Gastrocnemius medialis (tissue), 4 donors: Measurements from ENCODE around the gene SDCCAG8. TPM values are rescaled to one million over a fixed set of nuclear protein-coding genes. Genes with fewer than 3 reads are reported as not detected.

Source experiments
- ATAC-seq, 2 donors: fragments of 150-250 bp; one replicate each; pipeline ENCODE4 v1.9.1; 2016
- DNase-seq, 2 donors: peaks; one replicate each; pipeline ENCODE4 v3.0.0-alpha.2; 2019
- H3K27ac ChIP-seq, 4 donors: fragments of 200-600 bp; sonication (generic); 1 replicate in 1 of 4; 2 replicates in 3 of 4; pipeline ENCODE4 v1.5.1; 2016 to 2018; ENCODE audit warnings: mild to moderate bottlenecking in 2 of 4, moderate library complexity in 1 of 4
- H3K27me3 ChIP-seq, 3 donors: fragments of 200-600 bp; sonication (generic) in 2 of 3; 1 replicate in 1 of 3; 2 replicates in 2 of 3; pipeline versions ENCODE4 v1.5.1 to v1.6.0; 2016 to 2019; ENCODE audit warnings: mild to moderate bottlenecking in 1 of 3, moderate library complexity in 1 of 3
- H3K36me3 ChIP-seq, 2 donors: fragments of 200-600 bp; sonication (generic) in 1 of 2; one replicate each; pipeline ENCODE4 v1.5.1; 2017 to 2018
- H3K4me1 ChIP-seq, 2 donors: fragments of 200-600 bp; sonication (generic) in 1 of 2; one replicate each; pipeline ENCODE4 v1.5.1; 2016 to 2017; ENCODE audit warnings: mild to moderate bottlenecking in 2 of 2
- H3K4me3 ChIP-seq, 4 donors: fragments of 200-600 bp; sonication (generic) in 3 of 4; 1 replicate in 1 of 4; 2 replicates in 3 of 4; pipeline ENCODE4 v1.5.1; 2016 to 2019; ENCODE audit warnings: mild to moderate bottlenecking in 2 of 4
- H3K9me3 ChIP-seq, 3 donors: fragments of 200-600 bp; sonication (generic) in 2 of 3; 1 replicate in 1 of 3; 2 replicates in 2 of 3; pipeline ENCODE4 v1.5.1; 2016 to 2019
- CTCF ChIP-seq, 5 experiments: fragments of 450-650 bp in 3 of 5; fragments of 200-600 bp in 2 of 5; sonication (generic) in 2 of 5; IDR thresholded peaks in 4 of 5; conservative IDR thresholded peaks in 1 of 5; 1 replicate in 4 of 5; 2 replicates in 1 of 5; pipeline ENCODE4 v1.5.1; 2016 to 2019; ENCODE audit warnings: antibody characterized with exemption in 5 of 5, mild to moderate bottlenecking in 3 of 5, moderate library complexity in 3 of 5
- POLR2A ChIP-seq, 2 donors: fragments of 450-650 bp; IDR thresholded peaks; one replicate each; pipeline ENCODE4 v1.6.1; 2017; ENCODE audit warnings: antibody characterized with exemption in 2 of 2, mild to moderate bottlenecking in 2 of 2, moderate library complexity in 2 of 2
- in situ Hi-C, 4 donors: fragments of 200-750 bp; cut with MboI; loops; one replicate each; pipeline versions ENCODE4 v1.15.0 to v1.8.0; 2017; ENCODE audit warnings: low sequenced_read_pairs in 4 of 4
- intact Hi-C: fragments of 100-400 bp; cut with DNase I; formaldehyde crosslinking; loops from one replicate; pipeline ENCODE4 v1.15.1; 2023; ENCODE audit warnings: low total_unique reads
- total RNA-seq, 4 donors: library from RNA; depleted of rRNA; stranded (reverse); fragments of >200 nt; gene quantifications; one replicate each; pipeline versions ENCODE4 v1.1.0 to v1.2.3, GENCODE V29; 2016

The SDCCAG8 gene
- total RNA-seq, 4 donors from 2014 or later = 12.3 to 33.9 (median 26.1) TPM

- H3K4me3 ChIP-seq = no peak overlapping the region
- in situ Hi-C loops (no loop called here), intact Hi-C loops (no loop called here)
- TF ChIP-seq CTCF (IDR thresholded peaks at IDR 0.05 in 4 of 5, conservative IDR thresholded peaks at IDR 0.05 in 1 of 5) = no peak
- TF ChIP-seq POLR2A (IDR thresholded peaks at IDR 0.05) = no peak
- H3K4me1 ChIP-seq = no peaks in the 10 kb centered on the region
- no peak overlapping the region for H3K27ac ChIP-seq
- DNase-seq (no peak), ATAC-seq (no peak)
- peaks cover 0 to 15% of the 10 kb centered on the region in 2 donors for H3K36me3 ChIP-seq
- H3K27me3 ChIP-seq = no peaks in the 10 kb centered on the region
- H3K9me3 ChIP-seq = no peaks in the 10 kb centered on the region
Measured at GRCh38 chr1:243503155-243503554, 247.3 kb downstream of the SDCCAG8 start.

- intact Hi-C loops (no loop called here), in situ Hi-C loops (no loop called here)
- Histone ChIP-seq H3K27ac (no peak overlapping the region), H3K4me3 (no peak overlapping the region), H3K27me3 (no peaks in the 10 kb centered on the region), H3K9me3 (no peaks in the 10 kb centered on the region), H3K4me1 (no peaks in the 10 kb centered on the region), H3K36me3 (peaks cover 0 to 15% of the 10 kb centered on the region in 2 donors)
- TF ChIP-seq CTCF (IDR thresholded peaks at IDR 0.05 in 4 of 5, conservative IDR thresholded peaks at IDR 0.05 in 1 of 5) (no peak), POLR2A (IDR thresholded peaks at IDR 0.05) (no peak)
- ATAC-seq = no peak
- DNase-seq = no peak
Measured at GRCh38 chr1:243505986-243506689, 250.3 kb downstream of the SDCCAG8 start.

- intact Hi-C loops = no loop called here
- ATAC-seq = no peak
- in situ Hi-C loops = no loop called here
Measured at GRCh38 chr1:243507001-243507671, 251.3 kb downstream of the SDCCAG8 start.

GRCh38 chr1:243507672-243508302, 251.9 kb downstream of the SDCCAG8 start:
- no peak for ATAC-seq
- Histone ChIP-seq H3K9me3 (no peaks in the 10 kb centered on the region), H3K27ac (no peak overlapping the region), H3K4me3 (no peak overlapping the region), H3K27me3 (no peaks in the 10 kb centered on the region), H3K36me3 (peaks cover 0 to 11% of the 10 kb centered on the region in 2 donors), H3K4me1 (no peaks in the 10 kb centered on the region)
- intact Hi-C loops (no loop called here), in situ Hi-C loops (no loop called here)
- DNase-seq = no peak
- no peak for TF ChIP-seq POLR2A (IDR thresholded peaks at IDR 0.05)
- TF ChIP-seq CTCF (IDR thresholded peaks at IDR 0.05 in 4 of 5, conservative IDR thresholded peaks at IDR 0.05 in 1 of 5) = no peak

More at GRCh38 chr1:243507001-243507671, 251.3 kb downstream of the SDCCAG8 start:
- H3K27ac ChIP-seq = no peak overlapping the region
- no peaks in the 10 kb centered on the region for H3K4me1 ChIP-seq
- H3K4me3 ChIP-seq = no peak overlapping the region
- no peak for DNase-seq
- TF ChIP-seq CTCF (IDR thresholded peaks at IDR 0.05 in 4 of 5, conservative IDR thresholded peaks at IDR 0.05 in 1 of 5) (no peak), POLR2A (IDR thresholded peaks at IDR 0.05) (no peak)
- H3K27me3 ChIP-seq = no peaks in the 10 kb centered on the region
- H3K9me3 ChIP-seq = no peaks in the 10 kb centered on the region
- peaks cover 0 to 11% of the 10 kb centered on the region in 2 donors for H3K36me3 ChIP-seq
